ENCODE data around the gene PFN3.
A peak's percentile ranks its signal among the peaks of the same experiment; 100 is the strongest.

The PFN3 gene

DNA sequence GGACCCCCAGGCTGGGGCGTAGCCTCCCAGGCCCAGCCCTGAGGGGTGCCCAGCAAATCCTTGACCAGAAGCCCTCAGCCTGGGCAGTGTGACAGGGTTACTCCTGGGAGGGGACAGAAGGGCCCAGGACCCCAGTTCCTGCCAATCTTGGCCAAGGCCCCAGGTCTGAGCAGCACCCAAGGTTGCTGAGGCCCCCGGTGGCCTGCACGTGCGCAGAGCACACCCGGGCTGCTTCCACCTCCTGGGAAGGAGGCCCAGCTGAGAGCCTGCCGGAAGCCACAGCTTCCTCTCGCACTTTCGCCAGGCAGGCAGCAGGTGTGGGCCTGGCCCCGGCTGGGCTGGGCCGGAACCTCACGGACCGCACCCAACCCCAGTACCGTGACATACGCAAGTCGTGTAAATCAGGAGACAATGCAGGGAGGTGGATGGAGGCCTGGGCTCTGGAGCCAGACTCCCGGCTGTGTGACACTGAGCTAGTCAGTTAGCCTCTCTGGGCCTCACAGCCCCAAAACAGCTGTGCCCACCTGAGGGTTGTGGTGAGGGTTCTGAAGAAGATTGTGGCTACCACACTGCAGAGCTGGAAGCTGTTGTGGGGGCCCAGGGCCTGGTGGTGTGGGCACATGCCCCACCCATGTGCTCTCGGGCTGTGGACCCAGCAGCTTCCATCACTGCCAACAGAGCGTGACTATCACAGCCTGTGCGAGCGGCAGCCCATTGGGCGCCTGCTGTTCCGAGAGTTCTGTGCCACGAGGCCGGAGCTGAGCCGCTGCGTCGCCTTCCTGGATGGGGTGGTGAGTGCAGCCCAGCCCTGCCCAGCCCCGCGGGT lies 31.1 kb upstream of the PFN3 start:
- peak overlapping the region; percentile 91 for H3K27ac Mint-ChIP-seq
- DNase-seq (ENCODE audit: low spot score in 2 of 2) (peak; percentile 78 to 87), ATAC-seq (ENCODE audit: low read depth) (peak; percentile 71)
- H3K4me3 Mint-ChIP-seq: peak overlapping the region; percentile 94
- H3K4me1 Mint-ChIP-seq: peaks cover 31% of the 10 kb centered on the region
- H3K9me3 Mint-ChIP-seq: no peaks in the 10 kb centered on the region
- no peaks in the 10 kb centered on the region for H3K27me3 Mint-ChIP-seq
- H3K36me3 Mint-ChIP-seq: peaks cover 12% of the 10 kb centered on the region

DNA sequence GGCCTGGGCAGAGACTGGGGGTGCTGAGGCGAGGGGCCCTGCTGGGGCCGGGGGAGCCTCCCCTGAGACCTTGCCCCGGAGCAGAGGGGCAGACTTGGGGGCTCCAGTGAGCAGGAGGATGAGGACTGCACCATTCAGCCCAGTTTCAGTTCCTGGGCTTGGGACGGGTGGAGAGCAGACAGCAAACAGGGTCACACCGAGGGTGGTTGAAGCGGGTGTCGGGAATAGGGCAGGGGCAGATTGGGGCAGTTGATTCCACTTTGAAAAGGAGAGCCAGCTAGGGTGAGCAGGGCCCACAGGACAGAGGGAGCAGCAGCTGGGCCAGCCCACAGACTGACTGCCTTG lies 30.5 kb upstream of the PFN3 start:
- peak overlapping the region; percentile 94 for H3K4me3 Mint-ChIP-seq
- H3K27me3 Mint-ChIP-seq: no peaks in the 10 kb centered on the region
- H3K36me3 Mint-ChIP-seq: peaks cover 11% of the 10 kb centered on the region
- H3K4me1 Mint-ChIP-seq: peaks cover 31% of the 10 kb centered on the region
- H3K9me3 Mint-ChIP-seq: no peaks in the 10 kb centered on the region
- ATAC-seq (ENCODE audit: low read depth) (no peak), DNase-seq (ENCODE audit: low spot score in 2 of 2) (no peak)
- H3K27ac Mint-ChIP-seq: peak overlapping the region; percentile 91

DNA sequence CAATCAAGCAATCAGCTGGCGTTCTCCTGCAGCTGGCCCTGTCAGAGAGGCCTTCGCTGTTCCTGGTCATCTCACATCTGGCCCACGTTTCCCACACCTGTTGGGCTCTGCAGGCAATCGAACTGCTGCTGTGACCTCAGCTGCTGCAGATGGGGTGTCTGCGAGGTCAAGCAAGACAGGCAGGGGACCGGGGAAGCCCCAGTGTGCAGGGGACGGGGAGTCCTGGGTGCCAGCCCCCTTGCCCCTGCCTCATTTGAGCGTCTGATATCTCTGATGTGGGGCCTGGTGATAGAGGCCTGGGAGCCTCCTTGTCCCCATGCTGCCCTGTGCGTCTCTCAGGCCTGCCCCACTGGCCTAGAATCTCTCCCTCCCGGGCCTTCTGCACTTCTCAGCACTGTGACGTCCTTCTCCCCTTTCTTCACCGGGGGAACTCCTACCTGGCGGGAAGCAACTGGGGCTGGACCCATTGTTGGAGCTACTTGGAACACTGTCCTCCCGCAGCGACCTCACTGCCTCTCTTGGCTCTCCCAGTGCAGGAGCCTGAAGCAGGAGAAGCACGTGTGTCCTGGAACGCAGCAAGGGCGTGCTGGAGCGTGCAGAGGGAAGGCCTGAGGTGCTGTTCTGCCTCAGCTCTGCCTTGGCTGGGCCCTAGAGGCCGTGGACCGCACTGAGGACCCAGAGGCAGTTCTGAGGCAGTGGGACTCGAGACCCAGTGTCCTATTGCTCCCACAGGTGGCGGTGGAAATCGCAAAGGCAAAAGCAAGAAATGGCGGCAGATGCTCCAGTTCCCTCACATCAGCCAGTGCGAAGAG lies 29.9 kb upstream of the PFN3 start:
- Mint-ChIP-seq H3K27ac (peak overlapping the region; percentile 91), H3K4me1 (peaks cover 35% of the 10 kb centered on the region), H3K4me3 (peak overlapping the region; percentile 94), H3K36me3 (peaks cover 10% of the 10 kb centered on the region), H3K9me3 (no peaks in the 10 kb centered on the region), H3K27me3 (no peaks in the 10 kb centered on the region)
- ATAC-seq (ENCODE audit: low read depth) (no peak), DNase-seq (ENCODE audit: low spot score in 2 of 2) (no peak)

DNA sequence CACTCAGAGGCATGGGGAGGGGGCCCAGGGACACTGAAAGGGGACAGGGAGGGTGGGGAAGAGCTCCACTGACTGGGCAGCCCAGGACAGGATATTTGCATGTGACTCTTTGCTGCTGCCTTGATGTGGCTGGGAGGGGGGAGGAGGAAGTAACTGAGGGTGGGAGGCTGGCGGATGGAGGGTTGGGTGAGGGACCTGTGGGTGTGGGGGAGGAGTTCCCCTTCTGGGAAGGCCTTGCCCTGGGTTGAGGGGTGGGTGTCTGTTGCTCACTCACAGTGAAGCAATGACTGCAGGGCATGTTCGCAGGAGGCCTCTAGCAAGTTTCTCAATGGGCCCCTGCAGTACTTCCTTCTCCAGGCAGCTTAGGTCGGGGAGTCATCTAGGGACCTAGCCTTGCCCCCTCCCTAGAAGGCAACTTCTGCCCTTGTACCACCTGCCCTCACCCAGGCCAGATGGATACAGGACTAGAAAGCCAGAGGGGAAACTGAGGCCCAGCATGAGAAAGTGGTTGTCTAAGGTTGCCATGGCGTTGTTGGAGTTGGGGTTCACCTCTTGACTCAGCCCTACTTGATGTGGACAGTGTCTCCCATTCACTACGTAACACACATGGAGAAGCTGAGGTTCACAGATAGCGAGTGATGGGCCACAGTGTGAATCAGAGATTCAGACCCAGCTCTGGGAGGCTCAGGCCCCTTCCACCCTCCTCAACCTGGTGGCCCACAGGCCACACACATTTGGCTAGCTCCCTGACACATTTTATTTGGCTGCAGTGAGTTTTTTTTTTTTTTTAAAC lies 29.0 kb upstream of the PFN3 start:
- ATAC-seq (ENCODE audit: low read depth) (peak; percentile 7), DNase-seq (ENCODE audit: low spot score in 2 of 2) (peak in 1 of 2 donors; percentile 65)
- Mint-ChIP-seq H3K9me3 (no peaks in the 10 kb centered on the region), H3K27me3 (no peaks in the 10 kb centered on the region), H3K27ac (peak overlapping the region; percentile 91), H3K4me1 (peaks cover 38% of the 10 kb centered on the region), H3K4me3 (peak overlapping the region; percentile 94), H3K36me3 (peaks cover 10% of the 10 kb centered on the region)

DNA sequence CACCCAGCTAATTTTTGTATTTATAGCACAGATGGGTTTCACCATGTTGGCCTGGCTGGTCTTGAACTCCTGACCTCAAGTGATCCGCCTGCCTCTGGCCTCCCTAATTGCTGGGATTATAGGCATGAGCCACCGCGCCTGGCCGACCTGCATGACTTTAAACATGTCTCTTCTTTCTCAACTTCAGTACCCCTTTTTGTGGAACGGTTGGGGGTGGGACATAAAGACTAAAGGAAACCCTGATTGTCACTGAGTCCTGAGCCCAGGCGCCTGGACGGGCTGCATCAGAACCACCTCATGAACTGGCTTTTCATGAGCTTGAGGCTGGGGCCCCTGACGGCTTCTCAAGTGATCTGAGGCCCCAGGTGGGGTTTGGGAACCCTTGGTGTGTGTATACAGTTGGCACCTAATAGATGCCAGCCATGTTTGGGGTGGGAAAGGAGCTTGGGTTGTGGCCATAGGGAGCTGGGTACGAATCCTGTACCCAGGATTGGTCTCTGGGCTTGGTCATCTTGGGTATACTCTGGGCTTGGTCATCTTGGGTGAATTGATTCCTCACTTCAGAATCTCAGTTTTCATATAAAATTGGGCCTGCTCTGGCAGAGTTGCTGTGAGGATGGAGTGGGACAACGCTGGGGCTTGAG lies 28.2 kb upstream of the PFN3 start:
- Mint-ChIP-seq H3K27ac (peak overlapping the region; percentile 91), H3K27me3 (no peaks in the 10 kb centered on the region), H3K36me3 (peaks cover 10% of the 10 kb centered on the region), H3K4me1 (peaks cover 38% of the 10 kb centered on the region), H3K4me3 (peak overlapping the region; percentile 94), H3K9me3 (no peaks in the 10 kb centered on the region)
- no peak for DNase-seq (ENCODE audit: low spot score in 2 of 2)
- ATAC-seq (ENCODE audit: low read depth): no peak

DNA sequence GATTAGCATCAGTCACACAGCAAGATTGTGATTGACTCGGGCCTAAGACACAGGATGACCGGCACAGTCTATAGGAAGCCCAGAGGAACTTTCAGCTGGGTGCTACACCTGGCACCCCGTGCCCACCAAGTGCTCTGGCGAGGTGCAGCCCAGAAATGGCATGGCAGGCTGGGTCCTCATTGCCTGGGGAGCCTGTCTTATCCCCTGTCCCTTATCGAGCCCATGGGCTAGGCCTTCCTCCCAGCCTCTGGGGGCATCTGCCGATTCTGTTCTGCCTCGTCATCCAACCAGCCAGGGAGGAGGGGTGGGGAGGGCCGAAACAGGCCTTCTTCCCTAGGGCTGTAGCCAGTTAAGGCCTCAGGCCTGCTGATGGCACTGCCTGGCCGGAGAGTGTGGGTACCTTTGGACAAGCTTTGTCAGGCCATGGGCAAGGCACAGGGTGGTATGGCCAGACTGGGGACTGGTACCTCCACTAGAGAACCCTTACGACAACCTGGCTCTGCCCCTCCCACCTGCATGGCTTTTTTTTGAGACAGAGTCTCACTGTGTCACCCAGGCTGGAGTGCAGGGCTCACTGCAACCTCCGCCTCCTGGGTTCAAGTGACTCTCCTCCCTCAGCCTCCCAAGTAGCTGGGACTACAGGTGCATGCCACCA lies 27.6 kb upstream of the PFN3 start:
- H3K36me3 Mint-ChIP-seq: peaks cover 10% of the 10 kb centered on the region
- H3K4me3 Mint-ChIP-seq: peak overlapping the region; percentile 94
- no peaks in the 10 kb centered on the region for H3K9me3 Mint-ChIP-seq
- no peaks in the 10 kb centered on the region for H3K27me3 Mint-ChIP-seq
- H3K4me1 Mint-ChIP-seq: peaks cover 38% of the 10 kb centered on the region
- DNase-seq (ENCODE audit: low spot score in 2 of 2) (no peak), ATAC-seq (ENCODE audit: low read depth) (no peak)
- H3K27ac Mint-ChIP-seq: peak overlapping the region; percentile 91

DNA sequence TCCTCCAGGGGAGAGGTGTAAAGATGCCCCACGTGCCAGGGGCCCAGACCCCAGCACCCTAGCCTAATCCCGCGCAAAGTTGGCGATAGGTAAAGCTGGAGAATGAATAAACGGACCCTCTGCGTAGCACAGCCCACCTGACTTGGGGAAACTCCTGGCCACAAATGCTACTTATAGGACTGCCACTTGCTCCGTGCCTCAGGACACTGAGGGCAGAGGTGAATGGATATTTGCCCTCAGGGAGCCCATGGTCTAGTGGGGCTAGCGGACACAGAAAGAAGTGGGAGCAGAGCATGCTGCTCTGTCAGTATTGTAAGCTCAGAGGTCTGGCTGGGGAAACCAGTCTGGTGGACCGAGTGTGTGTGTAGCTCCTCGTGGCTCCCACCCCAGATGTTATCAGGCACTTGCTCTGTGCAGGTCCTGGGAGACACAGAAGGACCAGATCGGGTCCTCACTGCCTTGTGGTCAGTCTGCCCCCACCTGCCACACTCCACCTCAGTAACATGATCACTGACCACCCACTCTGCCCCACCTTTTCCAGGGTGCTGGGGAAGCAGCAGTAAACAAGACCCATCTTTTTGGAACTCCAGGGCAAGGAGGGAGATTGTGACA lies 26.9 kb upstream of the PFN3 start:
- peaks cover 38% of the 10 kb centered on the region for H3K4me1 Mint-ChIP-seq
- H3K27ac Mint-ChIP-seq: peak overlapping the region; percentile 83
- H3K36me3 Mint-ChIP-seq: peaks cover 10% of the 10 kb centered on the region
- peak overlapping the region; percentile 94 for H3K4me3 Mint-ChIP-seq
- no peak for DNase-seq (ENCODE audit: low spot score in 2 of 2)
- no peak for ATAC-seq (ENCODE audit: low read depth)
- no peaks in the 10 kb centered on the region for H3K27me3 Mint-ChIP-seq
- no peaks in the 10 kb centered on the region for H3K9me3 Mint-ChIP-seq

DNA sequence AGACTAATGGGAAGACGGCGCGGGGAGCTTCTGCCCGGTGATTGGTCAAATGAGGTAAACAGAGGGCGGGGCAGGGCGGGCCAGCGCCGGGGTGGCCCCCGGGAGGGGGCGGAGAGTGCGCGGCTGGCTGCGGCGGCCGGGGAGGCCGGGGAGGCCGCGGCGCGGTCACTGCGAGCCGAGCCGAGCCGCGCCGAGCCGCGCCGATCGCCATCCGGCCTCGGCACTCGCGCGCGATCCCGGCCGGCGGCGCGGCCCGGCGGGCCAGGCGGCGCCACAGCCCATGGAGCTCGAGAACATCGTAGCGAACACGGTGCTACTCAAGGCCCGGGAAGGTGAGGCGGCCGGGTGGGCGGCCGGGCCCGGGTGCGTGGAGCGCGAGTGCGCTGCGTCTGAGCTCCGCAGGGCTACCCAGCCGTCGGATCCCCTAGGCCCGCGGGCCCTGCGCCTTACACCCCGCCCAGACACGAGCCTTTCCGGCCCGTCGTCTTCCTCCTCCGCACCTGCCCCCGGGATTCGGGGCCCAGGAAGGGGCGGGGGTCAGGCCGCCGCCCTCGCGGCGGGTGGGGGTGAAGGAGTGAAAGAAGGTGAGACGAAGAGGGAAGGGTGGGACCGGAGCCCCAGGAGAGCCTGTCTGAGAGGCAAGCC lies 26.2 kb upstream of the PFN3 start, which contains the start of gene GRK6:
Gene GRK6 (plus strand): TSS at position 111 of the 645 bp plus-strand sequence. CDS start 170 bp downstream, at position 281.
- no peaks in the 10 kb centered on the region for H3K9me3 Mint-ChIP-seq
- peaks cover 36% of the 10 kb centered on the region for H3K4me1 Mint-ChIP-seq
- DNase-seq (ENCODE audit: low spot score in 2 of 2): peak; percentile 61 to 69
- peak within 1 kb of the TSS; percentile 94 for H3K4me3 Mint-ChIP-seq
- peaks cover 9% of the 10 kb centered on the region for H3K36me3 Mint-ChIP-seq
- peak; percentile 7 for ATAC-seq (ENCODE audit: low read depth)
- H3K27ac Mint-ChIP-seq: peak within 1 kb of the TSS; percentile 83
- H3K27me3 Mint-ChIP-seq: no peaks in the 10 kb centered on the region

DNA sequence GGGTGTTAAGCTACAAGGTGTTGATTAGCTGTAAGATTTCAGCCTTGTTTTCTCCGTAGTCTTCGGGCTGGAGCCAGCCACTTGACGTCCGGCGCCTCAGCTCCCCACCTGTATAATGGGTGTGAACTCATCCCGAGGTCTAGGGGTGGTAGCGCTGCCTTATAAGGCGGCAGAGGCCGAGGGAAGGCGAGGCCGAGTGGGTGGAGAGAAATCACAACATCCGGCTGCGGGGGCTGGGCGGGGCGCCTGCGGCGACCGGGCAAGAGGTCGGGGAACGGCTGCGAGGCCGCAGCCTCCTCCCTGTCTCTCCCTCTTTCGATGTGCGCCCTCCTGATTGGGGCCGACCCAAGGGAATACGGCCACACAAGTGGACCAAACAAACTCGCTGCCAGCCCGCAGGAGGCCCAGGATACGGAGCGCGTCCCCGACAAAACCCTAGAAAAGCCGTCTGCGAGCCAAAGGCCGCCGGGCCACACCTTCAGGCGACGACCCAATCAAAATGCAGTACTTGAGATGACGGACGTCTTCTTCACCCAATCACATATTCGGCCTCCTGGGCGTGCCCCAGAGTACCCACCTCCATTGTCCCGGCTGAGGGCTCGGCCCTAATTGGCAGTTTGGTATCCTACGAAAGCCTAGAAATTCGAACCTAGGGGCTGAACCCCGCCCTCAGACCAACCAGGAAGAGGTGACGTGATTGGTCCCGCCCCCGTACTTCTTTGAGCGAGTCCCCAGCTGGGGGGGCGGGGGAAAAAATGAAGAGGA lies 25.5 kb upstream of the PFN3 start:
- Mint-ChIP-seq H3K4me1 (peaks cover 32% of the 10 kb centered on the region), H3K36me3 (peaks cover 9% of the 10 kb centered on the region)

DNA sequence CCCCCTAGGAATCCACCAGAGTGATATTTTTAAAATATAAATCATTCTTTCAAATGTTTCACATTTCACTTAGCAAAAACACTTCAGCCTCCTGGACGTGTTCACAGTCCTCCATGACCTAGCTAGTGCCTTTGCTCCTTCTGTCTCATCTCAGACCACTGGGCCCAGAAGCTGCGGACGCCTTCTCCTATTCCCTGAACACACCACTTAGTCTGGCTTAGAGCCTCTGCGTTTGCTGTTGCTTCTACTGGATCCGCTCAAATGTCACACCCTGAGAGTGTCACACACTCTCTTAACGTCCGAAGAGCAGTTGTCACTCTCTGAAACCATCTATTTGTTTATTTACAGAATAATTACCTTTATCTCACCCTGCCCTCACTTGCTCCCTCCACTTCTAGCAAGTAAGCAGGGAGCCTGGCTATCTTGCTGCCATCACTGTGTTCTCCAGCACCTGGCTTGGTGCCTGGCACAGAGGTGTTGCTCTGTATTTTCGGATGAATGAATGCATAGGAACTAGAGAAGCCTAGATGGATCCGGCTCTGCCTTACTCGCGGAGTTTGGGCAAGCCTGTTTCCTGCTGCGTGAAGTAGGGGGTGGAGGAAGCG lies 24.8 kb upstream of the PFN3 start:
- H3K9me3 Mint-ChIP-seq: no peaks in the 10 kb centered on the region
- no peaks in the 10 kb centered on the region for H3K27me3 Mint-ChIP-seq
- ATAC-seq (ENCODE audit: low read depth) (no peak), DNase-seq (ENCODE audit: low spot score in 2 of 2) (no peak)
- peaks cover 5% of the 10 kb centered on the region for H3K36me3 Mint-ChIP-seq
- peak overlapping the region; percentile 83 for H3K27ac Mint-ChIP-seq
- H3K4me3 Mint-ChIP-seq: peak overlapping the region; percentile 86
- H3K4me1 Mint-ChIP-seq: peaks cover 25% of the 10 kb centered on the region

More for the DNA sequence above, 25.5 kb upstream of the PFN3 start:
- DNase-seq (ENCODE audit: low spot score in 2 of 2): peak; percentile 93 to 99
- Mint-ChIP-seq H3K27me3 (no peaks in the 10 kb centered on the region), H3K9me3 (no peaks in the 10 kb centered on the region), H3K27ac (peak overlapping the region; percentile 83), H3K4me3 (peak overlapping the region; percentile 86)
- peak; percentile 80 for ATAC-seq (ENCODE audit: low read depth)

DNA sequence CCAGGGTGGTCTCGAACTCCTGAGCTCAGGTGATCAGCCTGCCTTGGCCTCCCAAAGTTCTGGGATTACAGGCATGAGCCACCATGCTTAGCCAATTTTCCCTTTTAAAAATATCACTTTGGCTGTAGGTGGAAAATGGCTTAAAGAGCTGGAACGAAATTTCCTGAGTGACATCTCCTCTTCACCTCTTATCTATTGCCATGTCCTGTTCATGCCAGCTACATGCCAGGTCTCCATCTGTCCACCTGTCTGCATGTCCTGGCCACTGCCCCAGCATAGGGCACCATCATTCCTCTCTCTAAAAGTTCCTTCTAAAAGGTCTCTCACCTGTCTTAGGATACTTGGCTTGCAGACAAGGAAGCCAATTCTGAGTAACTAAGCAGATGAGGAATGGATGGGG lies 23.2 kb upstream of the PFN3 start:
- Mint-ChIP-seq H3K36me3 (peaks cover 2% of the 10 kb centered on the region), H3K4me1 (peaks cover 12% of the 10 kb centered on the region), H3K27ac (no peak overlapping the region), H3K9me3 (no peaks in the 10 kb centered on the region), H3K27me3 (no peaks in the 10 kb centered on the region), H3K4me3 (no peak overlapping the region)
- DNase-seq (ENCODE audit: low spot score in 2 of 2) (no peak), ATAC-seq (ENCODE audit: low read depth) (no peak)
